ENCODE results near the gene SLCO2A1. TPM values are rescaled to one million over a fixed set of nuclear protein-coding genes. Genes with fewer than 3 reads are reported as not detected.

Gene SLCO2A1
- total and polyA plus RNA-seq, 11 donors = 2.8 to 28.4 (median 13.9) TPM

GRCh38 chr3:133890972-133891644 is 138.6 kb downstream of the SLCO2A1 start:
- WGBS, 4 donors = 82 to 97% (median 94%) methylated on average over 5 of the region's 5 CpGs
- no peak for DNase-seq
- no peak overlapping the region for H3K4me3 ChIP-seq
- no peaks in the 10 kb centered on the region for H3K9me3 ChIP-seq
- intact Hi-C loops (cut with DNase I) = loop anchor here in 2 of 10 donors (5.0 to 10.0 kb wide), 3 partner anchors 39 to 226 kb away; partner anchors contain the start of gene TOPBP1 (in 1 of the 2)
- no peaks in the 10 kb centered on the region for H3K36me3 ChIP-seq
- TF ChIP-seq CTCF (IDR thresholded peaks at IDR 0.05) (no peak), POLR2A (IDR thresholded peaks at IDR 0.05) (no peak)
- ATAC-seq = no peak
- H3K27me3 ChIP-seq = peaks cover 0 to 21% (median 0%) of the 10 kb centered on the region in 9 donors
- H3K4me1 ChIP-seq = peaks cover 0 to 63% (median 19%) of the 10 kb centered on the region in 12 donors
- no peak overlapping the region for H3K27ac ChIP-seq

- intact Hi-C loops (cut with DNase I) = loop anchor here in 2 of 10 donors (5.0 to 10.0 kb wide), 3 partner anchors 38 to 225 kb away; partner anchors contain the start of gene TOPBP1 (in 1 of the 2)
- Histone ChIP-seq H3K27ac (no peak overlapping the region), H3K4me3 (no peak overlapping the region), H3K4me1 (peaks cover 0 to 55% (median 19%) of the 10 kb centered on the region in 12 donors), H3K27me3 (peaks cover 0 to 11% (median 0%) of the 10 kb centered on the region in 9 donors), H3K9me3 (no peaks in the 10 kb centered on the region), H3K36me3 (no peaks in the 10 kb centered on the region)
- ATAC-seq (no peak), DNase-seq (no peak)
- no peak for TF ChIP-seq POLR2A (IDR thresholded peaks at IDR 0.05)
- TF ChIP-seq CTCF (IDR thresholded peaks at IDR 0.05) = no peak
- 88 to 97% (median 95%) methylated on average over 2 of the region's 2 CpGs for WGBS, 4 donors
Measured at GRCh38 chr3:133890037-133890436, 139.7 kb downstream of the SLCO2A1 start.

GRCh38 chr3:133888726-133889340 is 140.9 kb downstream of the SLCO2A1 start:
- H3K36me3 ChIP-seq = no peaks in the 10 kb centered on the region
- H3K9me3 ChIP-seq = no peaks in the 10 kb centered on the region
- intact Hi-C loops (cut with DNase I) = no loop called here
- 89 to 93% (median 92%) methylated on average over 9 of the region's 9 CpGs for WGBS, 4 donors
- no peak overlapping the region for H3K4me3 ChIP-seq
- DNase-seq (no peak), ATAC-seq (no peak)
- H3K27me3 ChIP-seq = no peaks in the 10 kb centered on the region
- no peak overlapping the region for H3K27ac ChIP-seq
- TF ChIP-seq POLR2A (IDR thresholded peaks at IDR 0.05) (no peak), CTCF (IDR thresholded peaks at IDR 0.05) (no peak)
- H3K4me1 ChIP-seq = peaks cover 0 to 49% (median 16%) of the 10 kb centered on the region in 12 donors
